ENCODE measurements around the gene ARHGAP15.

ARHGAP15 gene

DNA sequence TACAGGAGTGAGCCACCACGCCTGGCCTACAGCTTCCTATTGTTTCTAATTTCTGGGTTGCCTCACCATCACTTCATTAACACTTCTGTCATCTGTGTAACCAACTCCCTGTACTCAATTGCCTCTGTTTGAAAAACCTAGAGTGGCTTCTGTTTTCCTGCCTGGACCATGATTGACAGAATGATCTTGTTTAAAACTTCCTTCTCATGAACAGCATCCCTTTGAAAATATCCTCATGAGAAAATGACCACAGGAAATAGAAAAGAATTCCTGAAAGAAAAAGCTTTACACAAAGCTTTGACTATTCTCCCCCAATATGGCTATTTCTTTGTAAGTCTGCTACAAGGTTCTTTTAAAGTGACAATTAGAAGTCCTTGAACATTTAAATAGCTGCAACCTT is 672.3 kb downstream of the ARHGAP15 start:
- no peak for DNase-seq

- DNase-seq: no peak
Measured at GRCh38 chr2:143802242-143802641, 673.0 kb downstream of the ARHGAP15 start.

GRCh38 chr2:143802871-143803650 is 673.8 kb downstream of the ARHGAP15 start:
- DNase-seq: no peak

GRCh38 chr2:143803936-143804335 is 674.7 kb downstream of the ARHGAP15 start:
- DNase-seq: no peak

- DNase-seq: no peak
Measured at GRCh38 chr2:143805666-143806065, 676.4 kb downstream of the ARHGAP15 start.

DNA sequence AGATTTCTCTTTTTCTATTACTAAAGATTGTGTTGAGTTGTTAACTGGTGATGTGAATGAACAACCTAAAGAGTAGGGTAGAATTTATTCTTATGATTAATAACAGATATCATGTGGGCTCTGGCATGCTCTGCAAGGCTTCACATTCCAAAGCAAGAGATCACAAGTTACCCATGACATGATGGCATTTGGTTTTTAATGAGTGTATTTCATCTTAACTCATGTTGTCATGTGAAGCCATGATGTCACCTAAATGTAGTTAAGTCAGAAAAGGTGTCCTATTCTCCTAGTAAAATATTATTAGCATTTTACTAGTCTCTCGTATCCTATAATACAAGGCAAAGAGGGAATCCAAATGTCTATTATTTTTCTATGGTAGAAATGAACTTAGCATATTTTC is 678.0 kb downstream of the ARHGAP15 start:
- DNase-seq: no peak

- no peak for DNase-seq
Measured at GRCh38 chr2:143807671-143808070, 678.5 kb downstream of the ARHGAP15 start.

GRCh38 chr2:143808166-143808565 is 678.9 kb downstream of the ARHGAP15 start:
- no peak for DNase-seq

DNA sequence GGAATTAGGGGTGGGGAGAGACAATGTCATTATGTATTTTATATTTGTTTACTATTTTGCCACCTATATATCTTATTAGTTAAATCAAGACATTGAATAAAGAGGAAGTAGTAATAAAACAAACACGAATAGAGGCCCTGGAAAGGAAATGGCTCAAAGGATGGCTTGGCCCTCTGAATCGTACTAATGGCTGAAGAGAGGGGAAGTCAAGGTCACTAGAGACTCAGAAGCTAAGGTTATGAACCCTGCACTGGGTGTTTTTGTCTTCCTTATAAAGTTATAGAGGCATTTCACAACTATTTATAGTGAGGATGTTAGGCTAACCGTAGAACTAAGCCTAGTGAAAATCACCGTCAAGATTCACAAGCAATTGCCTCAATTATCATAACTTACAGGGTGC is 685.9 kb downstream of the ARHGAP15 start:
- DNase-seq: no peak

DNA sequence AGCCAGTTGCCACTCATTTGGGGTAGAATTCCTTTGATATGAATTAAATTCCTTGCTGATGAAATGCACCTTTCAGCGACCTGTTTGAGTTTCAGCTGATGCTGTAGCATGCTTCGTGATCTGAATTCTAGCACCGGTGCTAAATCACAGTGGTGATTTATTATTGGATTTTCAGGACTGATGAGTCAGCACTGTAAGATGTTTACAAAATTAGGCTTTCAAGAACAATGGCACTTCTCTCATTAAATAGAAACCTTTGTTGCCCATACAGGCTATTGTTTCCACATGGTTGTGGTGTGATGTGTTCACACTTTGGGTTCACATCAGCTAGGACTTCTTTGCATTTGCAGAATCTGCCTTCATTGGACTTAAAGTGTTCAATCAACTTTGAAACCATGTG is 687.7 kb downstream of the ARHGAP15 start:
- no peak for DNase-seq
